BLaER1 treated with 17β-estradiol and CSF1 and Interleukin-3, amounts not matched to agents 10 nM and 100 nM (cell line): ENCODE measurements around the gene PHAX.
A peak's percentile ranks its signal among the peaks of the same experiment; 100 is the strongest.
"Not testable (repeated sequence)": the region's sequence is repeated elsewhere in the genome, so short reads cannot be mapped to it uniquely, and the experiment has no call there.

Source experiments
- H3K27ac ChIP-seq, 11 experiments: shearing (Covaris generic); formaldehyde crosslinking; 2 replicates each; pipeline ENCODE4 v1.8.1; 2022
- H3K27me3 ChIP-seq, 11 experiments: shearing (Covaris generic); formaldehyde crosslinking; 2 replicates each; pipeline ENCODE4 v1.8.1; 2022
- H3K36me3 ChIP-seq, 11 experiments: shearing (Covaris generic); formaldehyde crosslinking; 2 replicates each; pipeline ENCODE4 v1.8.1; 2022
- H3K4me1 ChIP-seq, 10 experiments: shearing (Covaris generic); formaldehyde crosslinking; 2 replicates each; pipeline ENCODE4 v1.8.1; 2022
- H3K4me2 ChIP-seq, 11 experiments: shearing (Covaris generic); formaldehyde crosslinking; 2 replicates each; pipeline ENCODE4 v1.8.1; 2022
- H3K4me3 ChIP-seq, 10 experiments: shearing (Covaris generic); formaldehyde crosslinking; 2 replicates each; pipeline ENCODE4 v1.8.1; 2022
- H3K9ac ChIP-seq, 11 experiments: shearing (Covaris generic); formaldehyde crosslinking; 2 replicates each; pipeline ENCODE4 v1.8.1; 2022
- H3K9me3 ChIP-seq, 11 experiments: shearing (Covaris generic); formaldehyde crosslinking; replicated peaks in 1 of 11; 2 replicates each; pipeline ENCODE4 v1.8.1; 2022
- H4K20me1 ChIP-seq, 11 experiments: shearing (Covaris generic); formaldehyde crosslinking; 2 replicates each; pipeline ENCODE4 v1.8.1; 2022
- Cebpa-rat ChIP-seq, 11 experiments: shearing (Covaris generic); IDR thresholded peaks; 2 replicates each; pipeline ENCODE4 v1.8.1; 2022

PHAX gene

DNA sequence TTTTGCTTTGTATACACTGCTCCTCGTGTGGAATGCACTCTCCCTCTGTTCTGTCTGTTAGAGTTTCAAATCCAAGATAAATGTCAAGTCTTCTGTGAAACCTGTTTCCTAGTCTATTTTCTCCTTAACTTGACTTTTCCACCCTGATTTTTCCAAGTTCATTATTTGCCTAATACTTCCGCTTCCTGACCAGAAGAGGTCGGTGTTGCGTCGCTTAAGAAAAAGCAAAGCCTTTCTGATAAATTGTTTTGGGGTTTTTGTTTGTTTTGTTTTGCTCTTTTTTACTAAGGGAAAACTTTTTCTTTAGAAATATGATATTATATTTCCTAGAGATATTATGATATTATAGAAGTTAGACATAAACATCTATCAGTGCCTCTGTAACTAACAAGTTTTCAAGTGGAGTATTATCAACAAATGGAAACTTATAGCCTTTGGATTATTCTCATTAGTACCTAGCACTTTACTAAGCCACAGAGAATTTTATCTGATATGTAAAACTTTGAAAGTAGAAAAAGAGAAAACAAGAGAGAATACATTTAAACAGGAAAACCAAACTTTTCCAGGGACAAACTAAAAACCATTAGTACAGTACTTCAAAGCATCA lies 55.8 kb downstream of the PHAX start:
- Histone ChIP-seq H3K27me3 (no peaks in the 10 kb centered on the region), H3K4me2 (no peak overlapping the region), H3K4me1 (peaks cover 0 to 16% (median 10%) of the 10 kb centered on the region in 10 experiments; a peak in 13 of 20 replicates), H3K9ac (no peak overlapping the region), H3K36me3 (no peaks in the 10 kb centered on the region), H3K27ac (no peak overlapping the region), H3K4me3 (no peak overlapping the region), H4K20me1 (no peaks in the 10 kb centered on the region), H3K9me3 (0 out of 22 replicates have a peak, but pooled peaks cover 0 to 2% (median 0%) of the 10 kb centered on the region in 11 experiments)
- TF ChIP-seq Cebpa-rat (IDR thresholded peaks at IDR 0.05): no peak

DNA sequence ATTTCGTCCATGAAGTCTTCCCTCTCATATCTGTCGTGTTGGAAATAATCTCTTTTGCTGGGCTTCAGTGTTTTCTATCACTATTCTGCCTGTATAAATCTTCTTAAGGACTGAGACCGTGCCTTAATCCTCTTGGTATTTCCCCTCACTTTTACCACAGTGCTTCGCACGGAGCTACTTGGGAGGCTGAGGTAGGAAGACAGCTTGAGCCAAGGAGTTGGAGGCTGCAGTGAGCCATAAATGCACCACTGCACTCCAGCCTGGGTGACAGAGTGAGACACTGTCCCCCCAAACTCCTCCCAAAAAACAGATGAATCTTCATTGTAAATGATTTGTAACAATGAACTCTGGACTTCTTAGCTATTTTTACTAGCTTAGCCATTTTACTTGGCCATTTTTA lies 57.8 kb downstream of the PHAX start:
- H3K4me3 ChIP-seq: no peak overlapping the region
- no peaks in the 10 kb centered on the region for H4K20me1 ChIP-seq
- no peak for TF ChIP-seq Cebpa-rat (IDR thresholded peaks at IDR 0.05)
- no peak overlapping the region for H3K9ac ChIP-seq
- H3K27ac ChIP-seq: no peak overlapping the region
- no peaks in the 10 kb centered on the region for H3K36me3 ChIP-seq
- no peaks in the 10 kb centered on the region for H3K27me3 ChIP-seq
- peaks cover 0 to 16% (median 2%) of the 10 kb centered on the region in 10 experiments; a peak in 8 of 20 replicates for H3K4me1 ChIP-seq
- H3K4me2 ChIP-seq: no peak overlapping the region
- H3K9me3 ChIP-seq: no peaks in the 10 kb centered on the region

DNA sequence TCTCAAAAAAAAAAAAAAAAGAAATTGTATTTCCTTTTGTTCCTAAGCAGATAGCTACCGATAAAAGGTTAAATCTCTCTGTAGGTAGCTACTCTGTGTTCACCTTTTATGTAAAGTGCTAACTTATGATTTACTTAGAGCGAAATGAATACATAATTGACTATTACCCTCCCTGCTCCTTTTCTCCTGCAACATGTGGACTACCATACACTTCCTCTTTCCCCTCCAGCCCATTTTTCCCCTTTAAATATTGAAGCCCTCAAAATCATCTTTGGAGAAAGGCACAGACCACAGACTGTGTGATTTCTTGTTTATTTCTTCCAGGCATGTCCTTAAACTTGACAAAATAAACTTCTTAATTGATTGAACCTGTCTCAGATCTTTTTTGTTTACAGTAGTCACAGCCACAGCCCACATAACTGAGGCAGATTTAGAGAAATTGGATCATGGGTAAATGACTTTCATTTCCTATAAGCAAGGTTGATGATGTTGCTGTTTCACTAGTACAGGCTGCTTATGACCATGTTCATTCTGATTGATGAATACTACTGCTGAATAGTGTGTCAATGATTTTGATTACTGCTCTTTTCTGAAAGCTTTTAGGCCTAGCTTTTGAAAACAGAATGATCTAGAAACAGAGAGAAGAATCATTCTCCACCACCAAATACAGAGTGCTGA lies 59.2 kb downstream of the PHAX start:
- peak overlapping the region in 4 of 11 experiments; percentile 1 to 57 (median 30); a peak in 4 of 22 replicates for H3K4me2 ChIP-seq

DNA sequence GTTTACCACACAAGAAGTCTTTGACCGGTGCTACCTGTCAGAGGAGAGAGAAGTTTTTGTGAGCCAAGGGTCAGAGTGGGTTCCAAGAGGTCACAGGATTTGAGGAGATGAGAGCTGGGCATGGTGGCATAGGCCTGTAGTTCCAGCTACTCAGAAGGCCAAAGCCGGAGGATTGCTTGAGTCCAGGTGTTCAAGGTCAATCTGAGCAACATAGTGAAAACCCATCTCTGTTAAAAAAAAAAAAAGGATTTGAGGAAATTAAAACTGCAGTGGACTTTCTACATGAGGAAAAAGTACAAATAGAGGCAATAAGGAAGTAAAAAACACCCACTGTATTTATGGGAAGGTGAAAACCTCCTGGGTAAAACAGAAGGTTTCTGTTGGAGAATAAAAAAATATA lies 63.8 kb downstream of the PHAX start:
- Histone ChIP-seq H3K9ac (no peak overlapping the region), H4K20me1 (no peaks in the 10 kb centered on the region), H3K9me3 (peaks cover 14 to 22% (median 19%) of the 10 kb centered on the region in 11 experiments), H3K4me3 (no peak overlapping the region), H3K36me3 (no peaks in the 10 kb centered on the region; a peak in 1 of 22 replicates), H3K4me2 (no peak overlapping the region), H3K4me1 (peaks cover 0 to 10% (median 2%) of the 10 kb centered on the region in 10 experiments; a peak in 8 of 20 replicates), H3K27ac (no peak overlapping the region), H3K27me3 (no peaks in the 10 kb centered on the region)
- no peak for TF ChIP-seq Cebpa-rat (IDR thresholded peaks at IDR 0.05)

More for the DNA sequence above, 59.2 kb downstream of the PHAX start:
- no peaks in the 10 kb centered on the region for H3K9me3 ChIP-seq
- H3K36me3 ChIP-seq: no peaks in the 10 kb centered on the region
- H4K20me1 ChIP-seq: no peaks in the 10 kb centered on the region
- peaks cover 0 to 16% (median 2%) of the 10 kb centered on the region in 10 experiments; a peak in 8 of 20 replicates for H3K4me1 ChIP-seq
- TF ChIP-seq Cebpa-rat (IDR thresholded peaks at IDR 0.05): no peak
- no peak overlapping the region for H3K4me3 ChIP-seq
- no peak overlapping the region for H3K9ac ChIP-seq
- peak overlapping the region in 2 of 11 experiments; percentile 12 to 38; a peak in 1 of 22 replicates for H3K27ac ChIP-seq
- H3K27me3 ChIP-seq: no peaks in the 10 kb centered on the region

DNA sequence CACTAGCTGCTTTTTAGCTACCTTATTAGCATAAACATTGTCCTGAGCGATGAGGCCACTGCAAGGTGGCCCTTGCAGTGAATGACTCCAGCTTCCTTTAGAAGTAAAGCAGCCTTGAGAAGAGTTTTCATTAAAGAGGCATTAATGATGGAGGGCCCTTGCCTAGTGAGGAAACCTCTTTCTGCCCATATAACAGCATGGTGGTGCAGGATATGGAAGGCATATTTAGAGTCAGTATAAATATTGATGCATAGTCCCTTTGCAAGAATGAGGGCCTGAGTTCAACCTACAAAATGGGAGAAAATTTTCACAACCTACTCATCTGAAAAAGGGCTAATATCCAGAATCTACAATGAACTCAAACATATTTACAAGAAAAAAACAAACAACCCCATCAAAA lies 69.4 kb downstream of the PHAX start:
- not testable (repeated sequence) for H3K4me1 ChIP-seq, H3K36me3 ChIP-seq, H3K27me3 ChIP-seq, H3K9ac ChIP-seq, H3K4me2 ChIP-seq, H4K20me1 ChIP-seq, H3K27ac ChIP-seq
- peak overlapping the region in 1 of 10 experiments; percentile 20; a peak in 1 of 20 replicates for H3K4me3 ChIP-seq
- peaks cover 24 to 38% (median 30%) of the 10 kb centered on the region in 11 experiments for H3K9me3 ChIP-seq

DNA sequence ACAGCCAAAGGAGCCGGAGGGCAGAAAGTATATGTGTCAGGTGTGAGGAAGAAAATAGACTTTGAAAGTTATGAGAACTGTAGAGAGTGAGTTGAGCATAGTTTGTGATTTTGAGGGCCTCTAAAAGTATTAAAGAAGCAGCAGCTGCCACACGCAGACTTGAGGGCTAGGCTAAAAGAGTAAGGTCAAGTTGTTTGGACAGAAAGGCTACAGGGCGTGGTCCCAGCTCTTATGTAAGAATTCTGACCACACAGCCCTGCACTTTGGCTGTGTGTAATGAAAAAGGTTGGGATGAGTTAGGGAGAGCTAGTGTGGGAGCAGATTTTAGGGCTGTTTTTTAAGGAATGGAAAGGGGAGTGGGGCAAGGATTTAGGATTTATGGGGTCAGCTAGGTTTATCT lies 70.9 kb downstream of the PHAX start:
- peaks cover 24 to 38% (median 30%) of the 10 kb centered on the region in 11 experiments for H3K9me3 ChIP-seq
- H3K4me2 ChIP-seq, H3K27me3 ChIP-seq, H3K36me3 ChIP-seq, H3K4me3 ChIP-seq, H3K27ac ChIP-seq, H4K20me1 ChIP-seq, H3K4me1 ChIP-seq, H3K9ac ChIP-seq: not testable (repeated sequence)

DNA sequence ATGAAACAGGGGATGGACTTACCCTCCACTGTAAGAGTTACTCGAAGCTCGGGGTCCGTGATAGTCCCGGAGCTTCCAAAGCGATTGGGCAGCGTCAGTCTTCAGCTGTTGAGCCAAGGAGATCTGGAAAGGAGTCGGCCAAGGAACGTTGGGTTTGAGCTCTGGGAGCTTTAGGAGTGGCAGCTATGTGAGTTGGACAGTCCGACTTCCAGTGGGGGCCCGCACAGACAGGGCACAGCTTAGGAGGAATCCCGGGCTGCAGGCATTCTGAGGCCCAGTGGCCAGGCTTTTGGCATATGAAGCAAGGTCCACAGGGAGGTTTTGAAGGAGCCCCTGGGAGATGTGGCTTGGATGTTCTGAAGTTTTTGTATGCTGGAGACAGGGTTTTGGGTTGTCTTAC lies 72.7 kb downstream of the PHAX start:
- Histone ChIP-seq H4K20me1 (no peaks in the 10 kb centered on the region; a peak in 1 of 22 replicates), H3K36me3 (no peaks in the 10 kb centered on the region; a peak in 1 of 22 replicates), H3K27me3 (no peaks in the 10 kb centered on the region), H3K4me3 (no peak overlapping the region), H3K4me2 (no peak overlapping the region), H3K27ac (no peak overlapping the region), H3K9me3 (peaks cover 19 to 28% (median 24%) of the 10 kb centered on the region in 11 experiments), H3K9ac (no peak overlapping the region), H3K4me1 (peaks cover 0 to 7% (median 4%) of the 10 kb centered on the region in 10 experiments; a peak in 5 of 20 replicates)
- TF ChIP-seq Cebpa-rat (IDR thresholded peaks at IDR 0.05): no peak

DNA sequence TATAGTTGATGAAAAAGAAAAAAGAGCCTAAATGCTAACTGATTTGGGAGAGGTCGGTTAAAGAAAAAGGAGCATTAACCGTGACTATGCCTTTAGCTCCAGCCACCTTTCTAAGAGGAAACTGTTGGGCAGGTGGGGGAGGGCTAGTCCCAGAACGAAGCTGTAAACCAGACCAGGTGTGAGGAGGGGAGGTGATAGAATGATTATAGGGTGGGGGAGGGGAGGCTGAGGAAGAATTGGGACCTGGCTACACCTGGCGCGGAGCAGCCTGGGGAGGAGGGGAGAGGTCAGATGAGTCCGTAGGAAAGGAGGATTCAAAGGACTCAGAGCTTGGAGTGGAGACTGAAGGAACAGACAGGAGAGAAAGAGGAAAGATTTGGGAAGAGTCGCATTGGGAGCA lies 73.4 kb downstream of the PHAX start:
- no peak overlapping the region for H3K27ac ChIP-seq
- H3K4me3 ChIP-seq: no peak overlapping the region
- no peak overlapping the region for H3K4me2 ChIP-seq
- H3K4me1 ChIP-seq: peaks cover 3 to 13% (median 9%) of the 10 kb centered on the region in 10 experiments
- TF ChIP-seq Cebpa-rat (IDR thresholded peaks at IDR 0.05): no peak
- peaks cover 12 to 22% (median 18%) of the 10 kb centered on the region in 11 experiments for H3K9me3 ChIP-seq
- H3K27me3 ChIP-seq: no peaks in the 10 kb centered on the region
- H3K9ac ChIP-seq: no peak overlapping the region
- H3K36me3 ChIP-seq: no peaks in the 10 kb centered on the region; a peak in 1 of 22 replicates
- no peaks in the 10 kb centered on the region; a peak in 1 of 22 replicates for H4K20me1 ChIP-seq

DNA sequence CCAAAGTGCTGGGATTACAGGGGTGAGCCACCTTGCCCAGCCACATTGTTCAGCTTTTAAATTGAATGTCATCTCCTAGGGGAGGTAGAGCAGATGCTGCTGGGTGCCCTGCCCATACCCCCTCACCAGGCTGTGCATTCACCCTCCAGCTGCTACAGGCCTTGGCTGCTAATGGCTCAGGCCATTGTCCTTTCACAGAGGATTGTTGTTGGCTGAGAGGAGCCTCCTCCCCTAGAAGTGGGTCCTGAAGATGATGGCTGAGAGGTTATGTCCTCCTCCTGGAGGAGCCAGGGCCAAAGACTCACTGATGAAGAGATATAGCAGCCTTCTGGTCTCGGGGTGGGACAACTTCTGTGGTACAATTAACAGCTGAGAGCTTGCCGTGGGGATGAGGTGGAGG lies 74.6 kb downstream of the PHAX start:
- no peaks in the 10 kb centered on the region for H3K36me3 ChIP-seq
- no peaks in the 10 kb centered on the region for H3K27me3 ChIP-seq
- no peak overlapping the region for H3K4me3 ChIP-seq
- peak overlapping the region in 1 of 11 experiments; percentile 28; a peak in 1 of 22 replicates for H3K9ac ChIP-seq
- no peaks in the 10 kb centered on the region; a peak in 1 of 22 replicates for H4K20me1 ChIP-seq
- no peak overlapping the region for H3K4me2 ChIP-seq
- no peak overlapping the region for H3K27ac ChIP-seq
- peaks cover under 1 to 10% (median 6%) of the 10 kb centered on the region in 11 experiments; a peak in 16 of 22 replicates for H3K9me3 ChIP-seq
- H3K4me1 ChIP-seq: peaks cover 14 to 25% (median 21%) of the 10 kb centered on the region in 10 experiments
- TF ChIP-seq Cebpa-rat (IDR thresholded peaks at IDR 0.05): no peak
